ENCODE measurements around the gene MYO1F. TPM values are rescaled to one million over a fixed set of nuclear protein-coding genes. Genes with fewer than 3 reads are reported as not detected.

The MYO1F gene
- total RNA-seq, 2 donors from 2014 or later: 2.0 to 8.0 TPM

- Histone ChIP-seq H3K9me3 (no peaks in the 10 kb centered on the region), H3K27me3 (no peaks in the 10 kb centered on the region), H3K36me3 (replicated peaks in 1 of 2; ENCODE audit: insufficient read depth in 1 of 2, low read depth in 2 of 2) (peaks cover 28 to 44% of the 10 kb centered on the region in 2 donors), H3K27ac (peak overlapping the region in 1 of 4 donors; percentile 8), H3K4me1 (peaks cover 26% of the 10 kb centered on the region), H3K4me3 (no peak overlapping the region)
- WGBS, 2 donors: 77 to 90% methylated on average over 15 to 18 of the region's 18 CpGs
- DNase-seq (peak in 1 of 4 donors; percentile 71), ATAC-seq (no peak)
- no peak for TF ChIP-seq POLR2A (IDR thresholded peaks at IDR 0.05)
- no peak for TF ChIP-seq CTCF (IDR thresholded peaks at IDR 0.05)
- intact Hi-C loops (cut with DNase I): no loop called here
Observed at GRCh38 chr19:8484331-8484894, 92.8 kb downstream of the MYO1F start.

- Histone ChIP-seq H3K4me1 (peaks cover 29% of the 10 kb centered on the region), H3K27me3 (no peaks in the 10 kb centered on the region), H3K4me3 (no peak overlapping the region), H3K36me3 (replicated peaks in 1 of 2; ENCODE audit: insufficient read depth in 1 of 2, low read depth in 2 of 2) (peaks cover 28 to 39% of the 10 kb centered on the region in 2 donors), H3K27ac (no peak overlapping the region), H3K9me3 (no peaks in the 10 kb centered on the region)
- DNase-seq (no peak), ATAC-seq (no peak)
- TF ChIP-seq POLR2A (IDR thresholded peaks at IDR 0.05) (no peak), CTCF (IDR thresholded peaks at IDR 0.05) (no peak)
- 88 to 94% methylated on average over 8 of the region's 8 CpGs for WGBS, 2 donors
- intact Hi-C loops (cut with DNase I): no loop called here
Observed at GRCh38 chr19:8483165-8483564, 94.1 kb downstream of the MYO1F start.

GRCh38 chr19:8482696-8483095 is 94.5 kb downstream of the MYO1F start:
- ATAC-seq (no peak), DNase-seq (no peak)
- 89 to 91% methylated on average over 11 of the region's 11 CpGs for WGBS, 2 donors
- Histone ChIP-seq H3K4me3 (no peak overlapping the region), H3K36me3 (replicated peaks in 1 of 2; ENCODE audit: insufficient read depth in 1 of 2, low read depth in 2 of 2) (peaks cover 26 to 34% of the 10 kb centered on the region in 2 donors), H3K4me1 (peaks cover 33% of the 10 kb centered on the region), H3K9me3 (no peaks in the 10 kb centered on the region), H3K27ac (no peak overlapping the region), H3K27me3 (no peaks in the 10 kb centered on the region)
- intact Hi-C loops (cut with DNase I): no loop called here
- TF ChIP-seq CTCF (IDR thresholded peaks at IDR 0.05): no peak

- Histone ChIP-seq H3K36me3 (replicated peaks in 1 of 2; ENCODE audit: insufficient read depth in 1 of 2, low read depth in 2 of 2) (peaks cover 18 to 26% of the 10 kb centered on the region in 2 donors), H3K4me1 (peaks cover 35% of the 10 kb centered on the region), H3K9me3 (no peaks in the 10 kb centered on the region), H3K27ac (peak overlapping the region in 2 of 4 donors; percentile 7 to 57), H3K27me3 (no peaks in the 10 kb centered on the region), H3K4me3 (no peak overlapping the region)
- no peak for TF ChIP-seq POLR2A (IDR thresholded peaks at IDR 0.05)
- TF ChIP-seq CTCF (IDR thresholded peaks at IDR 0.05): no peak
- WGBS, 2 donors: 84 to 85% methylated on average over 6 of the region's 6 CpGs
- ATAC-seq (no peak), DNase-seq (no peak)
- intact Hi-C loops (cut with DNase I): no loop called here
Observed at GRCh38 chr19:8481616-8482015, 95.6 kb downstream of the MYO1F start.

GRCh38 chr19:8481201-8481600 is 96.0 kb downstream of the MYO1F start:
- Histone ChIP-seq H3K4me1 (peaks cover 35% of the 10 kb centered on the region), H3K27me3 (no peaks in the 10 kb centered on the region), H3K9me3 (no peaks in the 10 kb centered on the region), H3K27ac (peak overlapping the region in 3 of 4 donors; percentile 7 to 57 (median 19)), H3K36me3 (replicated peaks in 1 of 2; ENCODE audit: insufficient read depth in 1 of 2, low read depth in 2 of 2) (peaks cover 14 to 26% of the 10 kb centered on the region in 2 donors), H3K4me3 (no peak overlapping the region)
- no peak for TF ChIP-seq POLR2A (IDR thresholded peaks at IDR 0.05)
- ATAC-seq: no peak
- intact Hi-C loops (cut with DNase I): no loop called here
- 59 to 77% methylated on average over 8 to 11 of the region's 11 CpGs for WGBS, 2 donors
- no peak for DNase-seq
